ENCODE data around the gene SCARF1.

SCARF1 gene

DNA sequence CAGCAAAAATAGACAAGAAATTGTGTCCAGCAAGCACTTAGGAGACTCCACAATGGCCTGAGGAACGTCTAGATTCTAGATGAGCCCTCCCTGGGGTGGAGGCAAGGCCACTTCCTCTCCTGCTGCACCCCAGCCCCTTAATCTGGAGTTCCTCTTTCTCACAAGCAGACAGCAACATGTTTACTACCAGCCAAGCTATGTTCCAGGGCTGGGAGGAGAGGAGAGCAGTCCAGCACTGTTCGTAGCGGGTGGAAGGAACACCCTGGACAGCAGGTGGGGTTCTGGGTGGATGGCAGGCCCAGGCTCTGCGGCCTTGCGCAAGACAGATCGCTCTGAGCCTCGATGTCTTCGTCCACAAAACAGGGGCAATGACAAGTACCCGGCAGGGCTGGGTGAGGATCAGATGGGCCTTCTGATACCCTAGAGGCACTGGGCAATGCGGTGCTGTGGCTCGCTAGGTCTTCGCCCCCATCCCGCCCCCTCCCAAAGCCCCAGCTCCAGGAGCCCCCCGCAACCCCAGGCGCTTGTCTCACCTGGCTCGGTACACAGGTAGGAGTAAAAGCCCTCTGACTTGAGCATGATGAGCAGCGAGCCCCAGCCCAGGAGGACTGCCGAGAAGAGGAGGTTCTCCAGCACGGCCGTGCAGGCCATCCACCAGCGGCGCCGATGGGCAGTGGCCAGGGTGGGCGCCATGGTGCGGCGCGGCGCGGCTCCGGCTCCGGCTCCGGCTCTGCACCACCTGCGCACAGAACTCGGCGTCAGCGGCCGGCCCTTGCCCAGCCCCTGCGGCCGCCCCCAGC lies 18.1 kb downstream of the SCARF1 start:
- DNase-seq: no peak

DNA sequence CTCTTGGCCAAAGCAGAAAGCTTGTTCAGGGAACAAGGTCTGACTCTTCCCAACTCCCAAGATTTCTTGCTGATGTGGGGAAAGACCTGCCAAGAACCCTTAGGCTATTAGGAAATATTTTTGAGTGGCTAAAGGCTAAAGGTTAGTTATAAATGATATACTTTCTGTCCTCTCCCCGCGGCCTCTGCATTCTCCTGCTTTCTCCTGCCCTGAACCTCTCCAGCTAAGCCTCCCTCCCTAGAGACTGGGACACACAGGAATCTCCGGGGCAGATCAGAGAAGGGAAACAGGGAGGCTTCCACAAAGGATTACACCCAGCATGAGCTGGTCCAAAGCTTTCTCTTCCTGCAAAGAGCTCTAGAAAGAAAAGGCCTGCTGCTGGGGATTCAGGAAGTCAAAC lies 19.2 kb downstream of the SCARF1 start:
- DNase-seq: no peak

DNA sequence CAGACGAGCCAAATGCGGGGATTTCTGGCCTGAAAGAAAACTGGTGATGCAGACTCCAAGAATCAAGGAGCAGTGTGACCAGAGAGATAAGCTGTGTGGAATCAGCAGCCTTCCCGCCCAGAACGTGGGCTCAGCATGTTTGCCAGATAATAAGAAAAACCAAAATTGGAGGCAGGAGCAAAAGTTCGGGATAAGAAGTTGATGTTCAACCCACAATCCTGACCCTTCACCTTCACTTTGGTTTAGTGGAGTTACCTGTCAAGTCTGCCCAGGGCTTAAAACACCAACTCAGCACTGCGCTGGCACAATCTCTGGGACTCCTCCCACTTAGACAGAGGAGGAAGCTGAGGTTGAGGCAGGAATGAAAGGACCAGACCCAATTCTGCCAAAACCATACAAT lies 20.0 kb downstream of the SCARF1 start:
- DNase-seq: no peak

DNA sequence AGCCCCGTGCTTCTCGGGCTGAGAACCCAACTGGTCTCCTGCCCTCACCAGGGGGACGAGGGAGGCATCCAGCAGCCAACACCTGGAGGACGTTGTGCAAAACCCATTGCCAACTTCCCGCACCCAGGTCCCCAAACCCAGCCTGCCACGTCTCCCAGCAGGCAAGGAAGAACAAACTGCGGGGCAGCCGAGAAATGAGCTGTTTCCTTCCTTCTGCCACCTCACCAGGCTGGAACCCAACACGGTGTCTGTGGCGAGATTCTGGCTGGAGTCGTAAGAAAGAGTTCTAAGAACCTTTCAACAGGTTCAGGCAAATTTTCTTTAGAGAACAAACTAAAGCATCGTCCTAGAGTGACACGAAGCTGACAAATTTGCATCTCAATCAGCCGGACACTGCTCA lies 20.5 kb downstream of the SCARF1 start:
- DNase-seq: no peak

DNA sequence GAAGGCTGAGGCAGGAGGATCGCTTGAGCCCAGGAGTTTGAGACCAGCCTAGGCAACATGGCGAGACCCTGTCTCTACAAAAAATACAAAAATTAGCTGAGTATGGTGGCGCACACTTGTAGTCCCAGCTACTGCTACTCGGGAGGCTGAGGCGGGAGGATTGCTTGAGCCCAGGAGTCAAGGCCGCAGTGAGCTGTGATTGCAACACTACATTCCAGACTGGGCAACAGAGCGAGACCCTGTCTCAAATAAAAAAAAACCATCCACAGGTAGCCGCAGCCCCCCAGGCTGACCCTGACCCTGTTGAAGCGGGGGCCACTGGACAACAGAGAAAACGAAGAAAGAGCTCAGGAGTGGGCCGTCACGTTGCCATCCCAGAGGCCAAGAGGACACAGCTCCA lies 20.9 kb downstream of the SCARF1 start:
- no peak for DNase-seq

DNA sequence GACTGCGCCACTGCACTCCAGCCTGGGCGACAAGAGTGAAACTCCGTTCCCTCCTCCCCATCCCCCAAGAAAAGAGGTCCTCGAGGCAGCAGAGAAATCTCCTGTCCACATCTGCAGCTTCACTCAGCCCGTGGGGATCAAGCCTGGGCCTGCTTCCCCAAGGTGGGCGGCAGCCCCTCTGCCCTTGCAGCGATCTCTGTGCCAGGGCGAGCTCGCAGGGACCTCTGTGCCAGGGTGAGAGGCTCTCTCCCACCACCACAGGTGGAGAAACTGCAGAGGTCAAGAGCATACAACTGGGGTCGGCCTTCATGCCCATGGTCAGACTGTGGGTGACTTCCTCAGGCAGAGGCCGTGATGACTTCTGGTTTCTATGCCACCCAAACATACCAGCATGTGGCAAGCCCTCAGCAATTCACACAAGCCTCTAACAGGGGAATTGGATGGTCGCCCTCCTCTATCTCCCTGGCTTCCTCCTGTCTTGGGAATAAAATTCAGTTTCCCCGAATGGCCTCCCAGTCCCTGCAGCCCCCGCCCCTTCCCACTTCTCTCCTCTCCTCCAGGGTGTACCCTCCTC lies 22.4 kb downstream of the SCARF1 start:
- no peak for DNase-seq

DNA sequence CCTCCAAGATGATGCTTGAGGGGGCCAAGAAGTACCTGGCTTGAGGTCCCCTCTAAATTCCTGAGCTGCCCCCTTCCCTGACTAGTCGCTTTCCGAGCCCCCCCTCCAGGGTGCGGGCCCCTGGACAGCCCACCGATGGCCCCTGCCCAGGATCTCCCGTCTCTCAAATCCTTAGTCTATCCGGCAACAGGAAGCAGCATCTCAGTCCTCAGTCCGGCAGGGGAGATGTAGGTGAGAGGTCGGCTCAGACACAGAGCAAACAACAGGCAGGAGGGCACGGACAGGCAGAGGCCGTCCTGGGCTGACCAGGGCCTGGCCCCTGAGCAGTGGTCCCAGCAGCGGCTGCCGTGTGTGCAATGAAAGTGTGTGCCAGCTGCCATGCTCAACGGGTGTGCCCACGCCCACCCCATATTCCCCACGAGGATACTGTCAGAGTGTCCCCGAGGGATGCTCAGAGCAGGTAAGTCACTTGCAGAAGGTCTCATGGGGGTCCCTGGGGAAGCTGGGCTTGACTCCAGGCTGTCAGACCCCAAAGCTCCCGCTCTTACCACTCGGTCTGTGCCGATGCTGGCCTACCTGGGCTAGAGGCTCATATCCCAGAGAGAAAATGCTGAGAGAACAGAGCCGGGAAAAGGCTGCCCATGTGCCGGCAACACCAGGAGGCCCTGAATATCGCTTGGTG lies 24.1 kb downstream of the SCARF1 start:
- DNase-seq: no peak

DNA sequence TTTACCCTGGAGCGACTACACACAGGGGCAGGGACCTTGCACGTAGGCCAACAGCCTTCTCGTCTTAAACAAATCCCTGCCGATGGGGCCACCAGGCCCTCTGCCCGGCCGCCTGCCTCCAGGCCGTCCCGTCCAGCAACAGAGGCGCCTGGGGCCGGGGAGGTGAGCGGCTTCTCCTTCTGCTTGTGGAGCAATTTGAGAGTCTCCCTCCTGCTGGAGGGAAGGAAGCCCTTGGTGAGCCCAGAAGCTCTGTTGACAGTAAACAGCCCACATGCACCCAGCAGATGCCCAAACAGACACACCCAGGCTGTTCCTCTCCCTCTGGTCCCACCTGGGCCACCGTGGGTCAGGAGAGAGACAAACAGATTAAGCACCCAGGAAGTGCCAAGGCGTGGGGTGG lies 25.0 kb downstream of the SCARF1 start:
- DNase-seq: no peak

DNA sequence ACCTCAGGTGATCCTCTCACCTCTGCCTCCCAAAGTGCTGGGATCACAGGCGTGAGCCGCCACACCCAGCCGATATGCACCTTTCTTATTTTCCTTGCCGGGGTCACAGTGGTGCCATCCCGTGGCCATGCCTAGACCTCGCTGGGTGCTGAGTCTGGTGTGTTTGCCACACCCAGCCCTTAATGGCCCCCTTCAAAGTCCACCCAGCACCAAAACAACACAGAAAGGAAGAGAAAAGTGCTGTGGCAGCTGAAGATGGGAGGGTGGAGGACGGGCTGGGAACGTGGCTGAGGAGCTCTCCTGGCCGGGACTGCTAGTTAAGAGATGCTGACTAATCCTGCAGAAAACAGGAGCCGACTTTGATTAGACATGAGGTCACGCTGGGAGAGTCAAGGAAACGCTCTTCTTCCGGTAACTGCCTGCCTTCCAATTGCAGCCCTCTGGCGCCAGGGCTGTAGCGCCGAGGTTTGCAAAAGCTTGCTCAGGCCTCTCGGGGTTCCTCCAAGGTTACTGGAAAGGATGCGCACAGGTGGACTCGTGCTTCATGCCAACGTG lies 27.8 kb downstream of the SCARF1 start:
- no peak for DNase-seq

DNA sequence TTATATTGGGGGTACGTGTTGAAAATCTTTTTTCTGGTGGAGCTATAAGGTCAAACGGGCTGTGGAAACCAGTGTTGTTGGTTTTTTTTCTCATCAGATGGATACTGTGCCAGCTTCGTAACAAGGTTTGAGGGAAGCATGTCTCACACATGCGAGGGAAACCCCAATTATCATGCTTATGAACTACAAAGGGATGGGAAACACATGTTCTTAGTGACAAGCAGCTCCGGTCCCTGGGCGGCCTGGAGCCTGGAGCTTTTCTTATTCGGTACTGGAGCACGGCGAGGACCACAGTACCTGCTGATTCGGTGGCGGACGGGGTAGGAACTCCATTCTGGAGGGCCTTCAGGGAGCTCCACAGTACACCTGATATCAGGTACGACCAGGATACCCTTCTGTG lies 29.4 kb downstream of the SCARF1 start:
- DNase-seq: no peak

DNA sequence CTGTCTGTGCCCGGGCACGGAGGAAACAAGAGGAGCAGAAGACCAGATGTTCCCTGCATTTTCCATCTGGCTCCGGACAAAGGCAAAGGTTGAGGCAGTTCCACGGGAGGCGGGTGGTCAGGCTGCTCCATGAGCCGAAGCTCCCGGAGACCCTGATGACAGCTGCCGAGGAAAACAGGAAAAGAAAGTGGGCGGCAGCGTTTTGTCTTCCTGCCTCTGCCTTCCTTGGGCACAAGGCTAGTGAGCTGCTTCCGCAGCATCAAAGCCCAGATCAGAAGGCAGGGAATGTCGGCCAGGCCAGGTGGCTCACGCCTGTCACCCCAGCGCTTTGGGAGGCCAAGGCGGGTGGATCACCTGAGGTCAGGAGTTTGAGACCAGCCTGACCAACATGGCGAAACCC lies 33.1 kb downstream of the SCARF1 start:
- DNase-seq: no peak

DNA sequence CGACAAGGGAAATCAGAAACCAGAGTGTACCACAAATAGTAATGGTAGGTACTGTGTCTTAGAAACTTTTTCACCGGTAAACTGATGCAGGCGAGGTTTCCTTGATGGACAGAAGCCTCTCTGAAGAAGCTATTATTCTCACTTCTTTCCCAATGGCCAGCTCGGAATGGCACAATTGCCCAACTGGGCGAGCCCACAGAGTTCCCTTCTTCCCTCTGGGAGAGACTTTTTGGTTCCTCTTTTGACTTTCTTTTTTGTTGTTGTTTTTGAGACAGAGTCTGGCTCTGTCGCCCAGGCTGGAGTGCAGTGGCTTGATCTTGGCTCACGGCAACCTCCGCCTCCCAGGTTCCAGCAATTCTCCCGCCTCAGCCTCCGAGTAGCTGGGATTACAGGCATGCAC lies 33.8 kb downstream of the SCARF1 start:
- DNase-seq: no peak

DNA sequence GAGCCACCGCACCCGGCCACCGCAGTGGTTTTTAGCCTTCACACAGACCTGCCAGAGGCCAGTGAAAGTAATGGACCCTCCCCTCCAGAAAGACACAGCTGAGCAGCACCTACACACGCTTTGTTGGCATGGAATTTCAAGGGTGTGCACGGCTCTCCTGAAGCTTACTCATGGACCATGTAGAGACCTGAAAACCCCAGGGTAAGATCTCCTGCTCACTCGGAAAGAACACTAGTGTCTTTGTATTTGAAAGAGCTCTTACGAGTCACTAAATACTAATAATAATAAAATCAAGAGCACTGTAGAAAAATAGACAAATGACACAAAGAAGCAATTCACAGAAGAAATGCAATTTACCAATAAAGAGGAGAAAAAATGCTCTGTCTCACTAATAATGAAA lies 36.9 kb downstream of the SCARF1 start:
- DNase-seq: no peak

DNA sequence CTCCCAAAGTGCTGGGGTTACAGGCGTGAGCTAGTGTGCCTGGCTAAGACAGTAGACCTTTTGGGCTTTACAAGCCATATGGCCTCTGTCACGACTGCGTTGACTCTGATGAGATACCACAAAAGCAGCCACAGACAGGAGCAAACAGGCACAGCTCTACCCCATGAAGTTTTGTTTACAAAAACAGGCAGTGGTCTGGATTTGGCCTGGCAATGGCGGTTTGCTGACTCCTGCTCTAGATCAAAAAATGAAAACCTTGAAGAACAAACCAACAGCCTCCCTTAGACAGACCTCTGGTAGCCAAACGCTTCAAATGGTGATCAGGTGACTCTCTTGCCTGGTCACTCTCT lies 37.6 kb downstream of the SCARF1 start:
- DNase-seq: no peak

DNA sequence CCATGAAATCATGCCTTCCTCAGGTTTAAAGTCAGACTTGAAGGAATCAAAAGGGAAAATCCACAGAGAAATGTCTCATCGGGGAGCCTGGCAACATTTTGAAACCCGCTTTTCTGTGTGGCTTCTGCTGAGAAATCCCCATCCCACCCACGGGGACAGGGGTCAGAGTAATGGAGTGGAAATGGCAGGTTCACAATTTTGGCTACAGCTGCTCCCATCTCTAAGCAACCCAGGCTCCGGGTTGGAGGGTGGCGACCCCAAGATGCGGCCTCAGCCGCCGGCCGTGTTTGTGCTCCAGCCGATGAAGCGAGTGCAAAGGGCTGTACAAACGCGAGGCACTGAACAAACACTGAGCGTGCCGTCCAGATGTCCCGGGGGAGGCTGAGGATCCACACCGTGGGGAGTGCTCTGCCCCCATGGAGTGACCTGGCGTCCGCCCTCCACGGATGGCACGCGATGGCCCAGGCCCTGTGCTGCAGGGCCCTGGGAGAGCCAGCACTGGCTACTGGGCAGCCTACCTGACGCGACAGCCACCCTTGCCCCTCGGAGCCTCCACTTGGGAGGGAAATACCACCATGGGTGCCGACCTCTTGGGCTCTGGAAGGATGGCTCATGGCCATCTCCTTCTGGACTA lies 39.1 kb downstream of the SCARF1 start:
- DNase-seq: no peak

DNA sequence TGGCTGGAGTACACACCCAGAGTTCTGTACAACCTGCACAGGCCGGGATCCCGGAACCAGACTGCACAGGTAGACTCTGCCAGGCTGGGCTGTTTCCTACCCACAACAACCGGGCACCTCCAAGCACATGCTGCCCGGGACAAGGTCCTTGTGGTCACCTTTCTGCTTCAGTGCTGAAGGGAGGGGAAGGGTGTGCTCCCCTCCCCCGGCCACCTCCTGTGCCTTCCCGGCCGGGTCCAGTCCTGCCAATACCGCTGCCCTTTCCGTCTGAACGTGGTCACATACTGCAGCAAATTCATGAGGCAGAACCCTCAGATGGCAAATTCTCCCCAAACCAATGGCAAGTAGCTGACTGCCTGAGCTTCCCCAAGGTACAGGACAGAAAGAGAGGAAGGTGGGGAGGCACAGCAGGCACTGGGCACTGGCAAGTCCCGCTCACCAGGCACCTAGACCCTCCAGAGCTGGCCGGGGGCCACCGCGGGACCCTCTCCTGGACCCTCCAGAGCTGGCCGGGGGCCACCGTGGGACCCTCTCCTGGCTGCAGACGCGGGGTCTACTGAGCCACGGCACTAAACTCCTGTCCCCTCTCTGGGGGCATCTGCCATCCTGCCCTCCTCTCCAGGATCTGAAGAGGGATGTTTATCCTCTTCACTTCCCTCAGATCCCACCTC lies 39.7 kb downstream of the SCARF1 start:
- no peak for DNase-seq

DNA sequence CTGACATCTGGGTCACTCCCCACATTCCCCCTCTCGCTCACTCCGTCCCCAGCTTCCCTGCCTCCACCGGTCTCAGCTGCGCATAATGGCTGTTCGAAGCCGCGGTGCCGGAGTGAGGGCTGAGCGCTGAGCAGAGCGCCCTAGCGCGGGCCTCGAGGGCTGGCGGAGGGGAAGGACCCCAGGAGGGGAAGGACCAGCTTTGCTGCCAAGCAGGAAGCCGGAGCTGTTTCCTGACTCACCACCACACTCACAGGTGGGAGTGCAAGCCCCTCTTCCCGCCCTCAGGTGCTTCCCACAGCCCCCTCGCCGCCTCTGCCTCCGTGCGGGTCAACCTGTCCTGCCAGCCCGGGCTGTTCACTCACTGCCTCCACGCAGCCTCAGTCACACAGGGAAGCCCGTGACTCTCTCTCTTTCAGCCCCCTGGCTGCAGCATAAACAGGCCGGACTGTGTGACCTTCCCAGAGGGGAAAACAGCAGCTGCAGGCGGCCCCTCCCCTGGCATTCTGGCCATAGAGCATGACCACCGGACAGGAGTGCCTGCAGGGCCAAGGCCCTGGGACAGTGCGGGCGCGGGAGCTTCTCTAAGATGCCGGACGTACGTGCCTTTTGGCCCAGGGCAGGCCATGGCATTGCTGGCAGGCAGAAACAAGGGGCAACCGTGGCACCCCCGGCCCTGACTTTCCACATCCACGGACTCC lies 40.6 kb downstream of the SCARF1 start:
- DNase-seq: no peak

DNA sequence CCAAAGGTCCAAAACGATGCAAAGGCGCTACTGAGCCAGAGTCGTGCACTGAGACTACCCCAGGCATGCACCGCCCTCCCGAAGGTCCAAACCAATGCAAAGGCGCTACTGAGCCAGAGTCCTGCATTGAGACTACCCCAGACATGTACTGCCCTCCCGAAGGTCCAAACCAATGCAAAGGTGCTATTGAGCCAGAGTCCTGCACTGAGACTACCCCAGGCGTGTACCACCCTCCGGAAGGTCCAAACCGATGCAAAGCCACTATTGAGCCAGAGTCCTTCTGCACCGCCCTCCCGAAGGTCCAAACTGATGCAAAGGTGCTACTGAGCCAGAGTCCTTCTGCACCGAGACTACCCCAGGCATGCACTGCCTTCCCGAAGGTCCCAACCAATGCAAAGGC lies 44.0 kb downstream of the SCARF1 start:
- DNase-seq: no peak

DNA sequence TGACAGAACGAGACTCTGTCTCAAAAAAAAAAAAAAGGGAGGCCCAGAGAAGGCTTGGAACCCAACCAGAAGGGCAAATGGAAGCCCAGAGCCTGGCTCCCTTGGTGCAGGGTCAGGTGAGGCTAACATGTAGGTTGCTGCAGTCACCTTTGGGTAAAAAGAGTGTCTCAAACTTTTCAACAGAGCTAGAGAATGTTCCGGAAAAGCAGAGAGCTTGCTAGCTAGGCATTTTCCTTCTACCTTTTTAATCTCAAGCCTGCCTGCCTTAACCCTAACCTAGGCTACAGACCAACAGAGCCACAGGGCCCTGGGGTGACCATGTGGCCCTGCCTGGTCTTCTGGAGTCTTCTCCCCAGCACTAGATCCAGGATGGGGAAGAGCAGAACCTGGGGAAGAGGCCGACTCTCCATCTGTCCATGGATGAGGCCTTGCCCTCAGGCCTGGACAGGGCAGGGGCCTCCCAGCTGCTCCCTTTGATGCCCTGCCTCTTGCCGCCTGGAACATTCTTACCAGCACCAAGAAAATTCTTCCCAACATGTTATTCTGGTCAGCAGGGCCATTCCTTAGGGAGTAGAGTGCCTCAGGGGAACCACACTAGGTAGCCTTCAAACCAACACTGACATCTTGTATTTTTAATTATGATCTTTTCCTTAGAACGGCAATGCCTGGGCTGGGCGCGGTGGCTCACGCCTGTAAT lies 47.0 kb downstream of the SCARF1 start:
- no peak for DNase-seq

DNA sequence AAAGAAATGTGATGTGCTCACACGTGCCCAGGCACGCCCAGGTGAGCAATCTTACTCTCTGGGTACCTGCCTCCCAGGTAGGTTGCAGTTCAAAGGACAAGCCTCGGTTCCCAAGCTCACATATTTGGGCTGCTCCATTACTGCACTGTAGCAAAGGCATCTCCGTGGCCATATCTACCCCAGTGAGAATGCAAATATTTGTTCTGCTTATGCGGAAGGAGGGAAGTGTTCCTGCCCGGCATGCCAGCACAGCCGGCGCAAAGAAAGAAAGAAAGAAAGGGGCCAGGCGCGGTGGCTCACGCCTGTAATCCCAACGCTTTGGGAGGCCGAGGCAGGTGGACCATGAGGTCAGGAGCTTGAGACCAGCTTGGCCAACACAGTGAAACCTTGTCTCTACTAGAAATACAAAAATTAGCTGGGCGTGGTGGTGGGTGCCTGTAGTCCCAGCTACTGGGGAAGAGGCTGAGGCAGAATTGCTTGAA lies 47.6 kb downstream of the SCARF1 start:
- DNase-seq: no peak

DNA sequence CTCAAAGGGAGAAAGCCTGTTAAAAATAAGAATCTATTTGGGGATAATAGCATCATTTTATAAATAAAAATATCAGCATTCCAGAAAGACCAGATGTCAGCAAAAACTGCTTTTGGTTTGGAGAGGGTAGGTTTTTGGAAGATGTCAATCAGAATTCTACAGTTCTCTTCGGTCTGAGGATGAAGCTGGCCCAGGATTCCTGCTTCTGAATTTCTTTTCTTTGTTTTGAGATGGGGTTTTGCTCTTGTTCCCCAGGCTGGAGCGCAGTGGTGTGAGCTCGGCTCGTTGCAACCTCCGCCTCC lies 52.0 kb downstream of the SCARF1 start:
- DNase-seq: no peak
